ENCODE measurements around the gene SLC8A1. TPM values are rescaled to one million over a fixed set of nuclear protein-coding genes. Genes with fewer than 3 reads are reported as not detected.

The SLC8A1 gene
- total RNA-seq, 1 experiment from 2014 or later, result 1.7 TPM

DNA sequence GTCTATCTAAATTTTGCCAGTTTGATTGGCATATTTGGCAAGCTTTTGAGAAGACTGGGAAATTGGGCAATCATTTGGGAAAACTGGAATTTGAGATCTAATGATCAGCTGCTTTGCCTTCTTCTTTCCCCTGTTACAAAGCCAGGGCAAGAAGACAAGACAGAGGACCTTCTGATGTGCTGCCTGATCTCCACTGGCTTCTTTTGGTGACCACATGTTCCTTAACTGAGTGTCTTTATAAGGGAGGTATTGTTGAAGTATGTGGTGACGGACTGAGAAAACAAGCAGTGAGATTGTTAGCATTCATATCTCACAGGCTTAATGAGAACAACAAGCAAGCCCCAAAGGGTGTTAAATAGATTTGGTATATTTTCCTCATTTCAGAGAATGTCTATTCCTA lies 175.8 kb downstream of the SLC8A1 start:
- H3K9me3 Mint-ChIP-seq, result no peaks in the 10 kb centered on the region
- Histone ChIP-seq H2BK120ac (ENCODE audit: low read depth, low read length, poor library complexity, severe bottlenecking) (no peak overlapping the region), H3K23me2 (ENCODE audit: insufficient read length, low read depth, low read length, poor library complexity, severe bottlenecking) (no peaks in the 10 kb centered on the region), H4K8ac (replicated peaks; ENCODE audit: insufficient read length, low read depth, low read length) (no peak overlapping the region), H3K23ac (ENCODE audit: insufficient read length, low read depth, low read length) (no peak overlapping the region), H4K91ac (ENCODE audit: insufficient read length, low read depth, low read length) (no peak overlapping the region), H3K18ac (ENCODE audit: insufficient read length, low read depth, low read length) (no peak overlapping the region), H3K9ac (ENCODE audit: extremely low read depth, insufficient read length, low read length) (no peak overlapping the region), H3K14ac (ENCODE audit: insufficient read depth, low read length) (no peak overlapping the region), H2BK20ac (ENCODE audit: low read depth, low read length, poor library complexity, severe bottlenecking) (no peak overlapping the region), H3T11ph (ENCODE audit: low read length) (no peak overlapping the region), H4K5ac (ENCODE audit: insufficient read length, low read depth, low read length) (no peak overlapping the region), H3K4me1 (ENCODE audit: insufficient read depth, low read length) (no peaks in the 10 kb centered on the region), H3K27ac (ENCODE audit: insufficient read length, low read depth, low read length) (no peak overlapping the region), H3K56ac (ENCODE audit: insufficient read length, low read depth, low read length) (no peak overlapping the region), H2BK15ac (ENCODE audit: low read depth, low read length) (no peak overlapping the region), H3K9me3 (ENCODE audit: control insufficient read depth, low read depth, low read length) (no peaks in the 10 kb centered on the region), H3K79me1 (ENCODE audit: insufficient read depth, low read depth, low read length, poor library complexity, severe bottlenecking) (no peaks in the 10 kb centered on the region), H2BK12ac (ENCODE audit: insufficient read length, low read depth, low read length) (no peak overlapping the region), H2AK5ac (ENCODE audit: insufficient read length, low read length) (no peak overlapping the region), H2AFZ (ENCODE audit: low read length) (no peak overlapping the region), H3K79me2 (ENCODE audit: insufficient read depth, low read length) (no peaks in the 10 kb centered on the region), H3K4me2 (ENCODE audit: insufficient read depth, insufficient read length, low read length) (no peak overlapping the region), H3K4ac (ENCODE audit: low read depth, low read length) (no peak overlapping the region), H2BK5ac (ENCODE audit: insufficient read length, low read length) (no peak overlapping the region), H4K20me1 (ENCODE audit: control insufficient read depth, insufficient read depth, insufficient read length) (no peaks in the 10 kb centered on the region), H3K27me3 (ENCODE audit: insufficient read depth, low read length) (no peaks in the 10 kb centered on the region)
- TF ChIP-seq, protein P1, sequence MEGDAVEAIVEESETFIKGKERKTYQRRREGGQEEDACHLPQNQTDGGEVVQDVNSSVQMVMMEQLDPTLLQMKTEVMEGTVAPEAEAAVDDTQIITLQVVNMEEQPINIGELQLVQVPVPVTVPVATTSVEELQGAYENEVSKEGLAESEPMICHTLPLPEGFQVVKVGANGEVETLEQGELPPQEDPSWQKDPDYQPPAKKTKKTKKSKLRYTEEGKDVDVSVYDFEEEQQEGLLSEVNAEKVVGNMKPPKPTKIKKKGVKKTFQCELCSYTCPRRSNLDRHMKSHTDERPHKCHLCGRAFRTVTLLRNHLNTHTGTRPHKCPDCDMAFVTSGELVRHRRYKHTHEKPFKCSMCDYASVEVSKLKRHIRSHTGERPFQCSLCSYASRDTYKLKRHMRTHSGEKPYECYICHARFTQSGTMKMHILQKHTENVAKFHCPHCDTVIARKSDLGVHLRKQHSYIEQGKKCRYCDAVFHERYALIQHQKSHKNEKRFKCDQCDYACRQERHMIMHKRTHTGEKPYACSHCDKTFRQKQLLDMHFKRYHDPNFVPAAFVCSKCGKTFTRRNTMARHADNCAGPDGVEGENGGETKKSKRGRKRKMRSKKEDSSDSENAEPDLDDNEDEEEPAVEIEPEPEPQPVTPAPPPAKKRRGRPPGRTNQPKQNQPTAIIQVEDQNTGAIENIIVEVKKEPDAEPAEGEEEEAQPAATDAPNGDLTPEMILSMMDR (conservative IDR thresholded peaks at IDR 0.05), result no peak
- no peak overlapping the region; a peak in 1 of 7 replicates for H3K27ac Mint-ChIP-seq
- DNase-seq, result no peak
- H3K4me1 Mint-ChIP-seq, result peaks cover 4 to 6% of the 10 kb centered on the region in 2 experiments
- H3K36me3 Mint-ChIP-seq (ENCODE audit: insufficient read depth in 1 of 3, low read depth in 3 of 3), result no peaks in the 10 kb centered on the region
- H3K4me3 Mint-ChIP-seq, result no peak overlapping the region
- H3K27me3 Mint-ChIP-seq (ENCODE audit: low read depth), result no peaks in the 10 kb centered on the region
- WGBS (ENCODE audit: extremely low coverage, insufficient read length, low lambda C conversion rate), result no CpG with 5 or more reads among the region's 1 CpG

Data from H9 (cell line).